CD14-positive monocyte (primary cell): ENCODE measurements around the gene ARG1. TPM values are rescaled to one million over a fixed set of nuclear protein-coding genes. Genes with fewer than 3 reads are reported as not detected.

Source experiments
- DNase-seq, 3 donors: peaks; one replicate each; pipeline ENCODE4 v3.0.0-alpha.2; 2011 to 2022
- H2AFZ ChIP-seq: 2 replicates; pipeline ENCODE4 v1.6.0; 2012; ENCODE audit warnings: mild to moderate bottlenecking, low read depth, low read length, inconsistent platforms; ENCODE audit not compliant: insufficient read depth, poor library complexity, severe bottlenecking
- H3K27ac ChIP-seq, 2 donors: 1 replicate in 1 of 2; 2 replicates in 1 of 2; pipeline ENCODE4 v1.5.1; 2012 to 2013; ENCODE audit warnings: low read length in 2 of 2, control low read depth in 1 of 2, inconsistent platforms in 1 of 2, low read depth in 1 of 2, mild to moderate bottlenecking in 1 of 2
- H3K27me3 ChIP-seq, 2 donors: one replicate each; pipeline versions ENCODE4 v1.6.0 to v1.6.1; 2011 to 2013; ENCODE audit warnings: low read length in 2 of 2; ENCODE audit not compliant: control insufficient read depth in 2 of 2, insufficient read depth in 2 of 2
- H3K36me3 ChIP-seq, 2 donors: replicated peaks in 1 of 2; 1 replicate in 1 of 2; 2 replicates in 1 of 2; pipeline versions ENCODE4 v1.5.1 to v1.6.1; 2012 to 2013; ENCODE audit warnings: low read length in 2 of 2, control low read depth in 1 of 2, inconsistent platforms in 1 of 2, mild to moderate bottlenecking in 1 of 2; ENCODE audit not compliant: insufficient read depth in 2 of 2, control insufficient read depth in 1 of 2
- H3K4me1 ChIP-seq, 2 donors: 1 replicate in 1 of 2; 2 replicates in 1 of 2; pipeline versions ENCODE4 v1.5.1 to v1.6.1; 2012 to 2013; ENCODE audit warnings: low read length in 2 of 2, control low read depth in 1 of 2, inconsistent platforms in 1 of 2, mild to moderate bottlenecking in 1 of 2, moderate library complexity in 1 of 2; ENCODE audit not compliant: insufficient read depth in 2 of 2, control insufficient read depth in 1 of 2
- H3K4me2 ChIP-seq: replicated peaks from 2 replicates; pipeline ENCODE3; 2012; ENCODE audit warnings: low read length, moderate library complexity, mild to moderate bottlenecking; ENCODE audit not compliant: poor library complexity, severe bottlenecking; ENCODE audit errors: extremely low read depth
- H3K4me3 ChIP-seq, 3 experiments: fragments of 200-600 bp in 1 of 3; sonication (generic) in 1 of 3; replicated peaks in 1 of 3; 1 replicate in 2 of 3; 2 replicates in 1 of 3; pipeline ENCODE4 v1.5.1; 2011 to 2013; ENCODE audit warnings: low read length in 3 of 3, mild to moderate bottlenecking in 3 of 3, control low read depth in 2 of 3, low read depth in 2 of 3, inconsistent platforms in 1 of 3, moderate library complexity in 1 of 3
- H3K79me2 ChIP-seq: 2 replicates; pipeline ENCODE4 v1.6.0; 2012; ENCODE audit warnings: mild to moderate bottlenecking, control low read depth, inconsistent platforms, low read length, moderate library complexity; ENCODE audit not compliant: insufficient read depth
- H3K9ac ChIP-seq: 2 replicates; pipeline ENCODE4 v1.6.0; 2017; ENCODE audit warnings: low read length, mild to moderate bottlenecking; ENCODE audit not compliant: insufficient read depth, poor library complexity, severe bottlenecking
- H3K9me3 ChIP-seq, 2 donors: replicated peaks in 1 of 2; 1 replicate in 1 of 2; 2 replicates in 1 of 2; pipeline versions ENCODE4 v1.5.1 to v1.6.1; 2012 to 2013; ENCODE audit warnings: low read length in 2 of 2, control low read depth in 1 of 2; ENCODE audit not compliant: control insufficient read depth in 1 of 2, insufficient read depth in 1 of 2
- H4K20me1 ChIP-seq: 2 replicates; pipeline ENCODE4 v1.6.0; 2012; ENCODE audit warnings: mild to moderate bottlenecking, low read length, control low read depth, moderate library complexity; ENCODE audit not compliant: insufficient read depth
- H3K27ac Mint-ChIP-seq, 7 donors: one replicate each; pipeline ENCODE4 v1.8.0; 2020; ENCODE audit warnings: mild to moderate bottlenecking in 7 of 7, mixed read lengths in 7 of 7, moderate library complexity in 6 of 7, inconsistent platforms in 2 of 7
- H3K27me3 Mint-ChIP-seq, 3 donors: one replicate each; pipeline ENCODE4 v1.8.0; 2021 to 2022; ENCODE audit warnings: low read depth in 3 of 3, mild to moderate bottlenecking in 3 of 3, mixed read lengths in 3 of 3, moderate library complexity in 3 of 3, inconsistent platforms in 1 of 3
- H3K36me3 Mint-ChIP-seq, 2 donors: one replicate each; pipeline ENCODE4 v1.8.0; 2020; ENCODE audit warnings: mixed read lengths in 2 of 2, inconsistent platforms in 1 of 2, mild to moderate bottlenecking in 1 of 2
- H3K4me1 Mint-ChIP-seq: one replicate; pipeline ENCODE4 v1.8.0; 2020; ENCODE audit warnings: mild to moderate bottlenecking, mixed read lengths
- H3K4me3 Mint-ChIP-seq, 2 donors: one replicate each; pipeline ENCODE4 v1.8.0; 2020; ENCODE audit warnings: mild to moderate bottlenecking in 2 of 2, mixed read lengths in 2 of 2, moderate library complexity in 1 of 2
- H3K9me3 Mint-ChIP-seq, 7 donors: one replicate each; pipeline ENCODE4 v1.8.0; 2020 to 2022; ENCODE audit warnings: mixed read lengths in 7 of 7, mild to moderate bottlenecking in 6 of 7, moderate library complexity in 6 of 7, inconsistent platforms in 2 of 7
- WGBS: methylation state at CpG from one replicate; pipeline ENCODE4 v1.1.5; 2013; ENCODE audit warnings: missing lambda C conversion rate; ENCODE audit not compliant: insufficient coverage; 5-methylcytosine and 5-hydroxymethylcytosine counted together
- intact Hi-C, 2 donors: fragments of 100-400 bp; cut with micrococcal nuclease; formaldehyde crosslinking; loops; one replicate each; pipeline versions ENCODE4 v1.15.0 to v1.15.1; 2023
- polyA plus RNA-seq, 3 donors: library from polyadenylated mRNA; depleted of rRNA in 1 of 3; unstranded in 2 of 3; stranded (reverse) in 1 of 3; fragments of 300-500 nt in 2 of 3; fragments of >200 nt in 1 of 3; fragmentation: Illumina TruSeq in 2 of 3; gene quantifications; 1 replicate in 2 of 3; 2 replicates in 1 of 3; pipeline ENCODE4 v1.2.3, GENCODE V29; 2012 to 2021
- TF ChIP-seq, protein P1 (sequence below): fragments of 200-600 bp; IDR thresholded peaks from one replicate; pipeline ENCODE4 v1.8.0; 2022; ENCODE audit warnings: antibody characterized with exemption, mild to moderate bottlenecking

ARG1 gene
- polyA plus RNA-seq, 3 donors: not detected

DNA sequence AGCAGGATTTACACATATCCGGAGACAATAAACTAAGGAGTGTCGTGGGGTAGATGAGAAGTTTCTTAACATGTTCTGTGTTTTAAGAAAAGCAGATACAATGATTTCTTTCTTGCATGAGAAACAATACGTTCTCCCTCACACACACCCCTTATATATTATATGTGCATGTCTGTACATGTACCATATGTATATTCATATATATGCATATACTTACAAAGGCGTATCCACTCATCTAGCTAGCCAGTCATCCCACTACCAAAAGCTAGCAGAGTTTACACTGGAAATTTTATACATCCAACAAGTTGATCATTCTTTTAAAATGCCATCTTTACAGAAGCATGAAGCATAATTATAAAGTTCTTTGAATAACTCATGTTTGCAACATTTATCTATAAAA, 14.9 kb downstream of the ARG1 start:
- intact Hi-C loops: no loop called here
- TF ChIP-seq, protein P1, sequence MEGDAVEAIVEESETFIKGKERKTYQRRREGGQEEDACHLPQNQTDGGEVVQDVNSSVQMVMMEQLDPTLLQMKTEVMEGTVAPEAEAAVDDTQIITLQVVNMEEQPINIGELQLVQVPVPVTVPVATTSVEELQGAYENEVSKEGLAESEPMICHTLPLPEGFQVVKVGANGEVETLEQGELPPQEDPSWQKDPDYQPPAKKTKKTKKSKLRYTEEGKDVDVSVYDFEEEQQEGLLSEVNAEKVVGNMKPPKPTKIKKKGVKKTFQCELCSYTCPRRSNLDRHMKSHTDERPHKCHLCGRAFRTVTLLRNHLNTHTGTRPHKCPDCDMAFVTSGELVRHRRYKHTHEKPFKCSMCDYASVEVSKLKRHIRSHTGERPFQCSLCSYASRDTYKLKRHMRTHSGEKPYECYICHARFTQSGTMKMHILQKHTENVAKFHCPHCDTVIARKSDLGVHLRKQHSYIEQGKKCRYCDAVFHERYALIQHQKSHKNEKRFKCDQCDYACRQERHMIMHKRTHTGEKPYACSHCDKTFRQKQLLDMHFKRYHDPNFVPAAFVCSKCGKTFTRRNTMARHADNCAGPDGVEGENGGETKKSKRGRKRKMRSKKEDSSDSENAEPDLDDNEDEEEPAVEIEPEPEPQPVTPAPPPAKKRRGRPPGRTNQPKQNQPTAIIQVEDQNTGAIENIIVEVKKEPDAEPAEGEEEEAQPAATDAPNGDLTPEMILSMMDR: no peak
- H3K9me3 Mint-ChIP-seq: no peaks in the 10 kb centered on the region
- Histone ChIP-seq H3K9me3 (no peaks in the 10 kb centered on the region), H2AFZ (no peak overlapping the region), H3K79me2 (no peaks in the 10 kb centered on the region), H3K27me3 (no peaks in the 10 kb centered on the region), H4K20me1 (no peaks in the 10 kb centered on the region), H3K4me1 (no peaks in the 10 kb centered on the region), H3K9ac (no peak overlapping the region), H3K36me3 (peaks cover 91 to 98% of the 10 kb centered on the region in 2 donors), H3K27ac (no peak overlapping the region), H3K4me2 (no peak overlapping the region), H3K4me3 (no peak overlapping the region)
- WGBS: no CpG with 5 or more reads among the region's 4 CpGs
- H3K27me3 Mint-ChIP-seq: no peaks in the 10 kb centered on the region
- H3K4me3 Mint-ChIP-seq: no peak overlapping the region
- no peak overlapping the region for H3K27ac Mint-ChIP-seq
- peaks cover 72 to 85% of the 10 kb centered on the region in 2 donors for H3K36me3 Mint-ChIP-seq
- no peaks in the 10 kb centered on the region for H3K4me1 Mint-ChIP-seq
- no peak for DNase-seq

DNA sequence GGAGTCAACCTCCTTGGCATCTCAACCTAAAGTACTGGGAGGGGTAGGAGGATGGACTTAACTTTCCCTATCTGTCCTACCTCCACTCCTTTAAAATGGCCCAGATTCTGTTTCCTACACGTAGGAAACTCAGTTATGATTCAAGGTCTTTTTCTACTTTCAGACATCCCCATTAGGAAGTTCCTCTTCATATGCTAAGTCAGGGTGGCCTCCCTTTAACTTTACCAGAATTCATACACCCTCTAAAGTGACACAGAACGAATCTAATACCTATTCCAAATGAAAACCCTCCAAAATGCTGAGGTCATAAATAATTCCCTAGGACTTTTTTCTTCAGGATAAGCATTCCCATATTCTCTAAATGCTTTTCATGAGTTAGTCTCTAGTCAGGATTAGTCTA, 15.6 kb downstream of the ARG1 start:
- Histone ChIP-seq H4K20me1 (no peaks in the 10 kb centered on the region), H3K4me2 (no peak overlapping the region), H3K4me3 (no peak overlapping the region), H3K27me3 (no peaks in the 10 kb centered on the region), H3K27ac (no peak overlapping the region), H3K36me3 (peaks cover 91 to 96% of the 10 kb centered on the region in 2 donors), H3K9me3 (no peaks in the 10 kb centered on the region), H3K79me2 (no peaks in the 10 kb centered on the region), H3K4me1 (no peaks in the 10 kb centered on the region), H2AFZ (no peak overlapping the region), H3K9ac (no peak overlapping the region)
- Mint-ChIP-seq H3K4me1 (no peaks in the 10 kb centered on the region), H3K9me3 (no peaks in the 10 kb centered on the region), H3K27me3 (no peaks in the 10 kb centered on the region), H3K27ac (no peak overlapping the region), H3K36me3 (peaks cover 71 to 81% of the 10 kb centered on the region in 2 donors), H3K4me3 (no peak overlapping the region)
- WGBS: 100% methylated on average over 1 of the region's 2 CpGs
- TF ChIP-seq, protein P1: no peak
- DNase-seq: no peak
- intact Hi-C loops: no loop called here
